Suprapubic skin (tissue), 4 donors: ENCODE data around the gene LENG8.

Experiments
- EP300 ChIP-seq: sonication (generic); formaldehyde crosslinking; IDR thresholded peaks from one replicate; pipeline ENCODE4 v1.6.1; 2017; ENCODE audit warnings: antibody characterized with exemption
- POLR2A ChIP-seq, 2 donors: fragments of 450-650 bp; IDR thresholded peaks; one replicate each; pipeline ENCODE4 v1.6.1; 2017; ENCODE audit warnings: antibody characterized with exemption in 2 of 2, mild to moderate bottlenecking in 2 of 2, moderate library complexity in 2 of 2
- POLR2AphosphoS5 ChIP-seq, 3 donors: sonication (generic); formaldehyde crosslinking; IDR thresholded peaks; one replicate each; pipeline ENCODE4 v1.6.1; 2017; ENCODE audit warnings: antibody characterized with exemption in 3 of 3
- TF ChIP-seq, protein P1 (sequence below), 2 donors: fragments of 200-600 bp in 1 of 2; fragments of 450-650 bp in 1 of 2; sonication (generic) in 1 of 2; IDR thresholded peaks; one replicate each; pipeline ENCODE4 v1.5.1; 2016 to 2019; ENCODE audit warnings: antibody characterized with exemption in 2 of 2, mild to moderate bottlenecking in 1 of 2, moderate library complexity in 1 of 2

DNA sequence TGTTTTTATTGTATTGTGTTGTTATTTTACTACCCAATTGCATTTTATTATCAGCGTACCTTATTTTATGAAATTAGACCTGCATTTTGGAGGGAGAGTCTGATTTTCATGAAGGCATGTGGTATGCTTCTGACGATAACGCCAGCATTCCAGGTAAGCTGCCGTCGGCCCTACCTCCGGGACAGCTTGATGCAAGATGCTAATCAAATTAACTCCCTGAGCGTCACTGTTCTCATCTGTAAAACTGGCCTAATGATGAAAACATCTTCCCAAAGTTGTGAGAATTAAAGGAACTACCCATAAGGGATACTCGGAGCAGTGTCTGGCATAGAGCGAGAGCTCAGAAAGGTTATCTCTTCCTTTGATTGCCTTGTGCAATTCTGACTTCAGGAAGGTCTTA, 40.8 kb downstream of the LENG8 start:
- TF ChIP-seq, protein P1, sequence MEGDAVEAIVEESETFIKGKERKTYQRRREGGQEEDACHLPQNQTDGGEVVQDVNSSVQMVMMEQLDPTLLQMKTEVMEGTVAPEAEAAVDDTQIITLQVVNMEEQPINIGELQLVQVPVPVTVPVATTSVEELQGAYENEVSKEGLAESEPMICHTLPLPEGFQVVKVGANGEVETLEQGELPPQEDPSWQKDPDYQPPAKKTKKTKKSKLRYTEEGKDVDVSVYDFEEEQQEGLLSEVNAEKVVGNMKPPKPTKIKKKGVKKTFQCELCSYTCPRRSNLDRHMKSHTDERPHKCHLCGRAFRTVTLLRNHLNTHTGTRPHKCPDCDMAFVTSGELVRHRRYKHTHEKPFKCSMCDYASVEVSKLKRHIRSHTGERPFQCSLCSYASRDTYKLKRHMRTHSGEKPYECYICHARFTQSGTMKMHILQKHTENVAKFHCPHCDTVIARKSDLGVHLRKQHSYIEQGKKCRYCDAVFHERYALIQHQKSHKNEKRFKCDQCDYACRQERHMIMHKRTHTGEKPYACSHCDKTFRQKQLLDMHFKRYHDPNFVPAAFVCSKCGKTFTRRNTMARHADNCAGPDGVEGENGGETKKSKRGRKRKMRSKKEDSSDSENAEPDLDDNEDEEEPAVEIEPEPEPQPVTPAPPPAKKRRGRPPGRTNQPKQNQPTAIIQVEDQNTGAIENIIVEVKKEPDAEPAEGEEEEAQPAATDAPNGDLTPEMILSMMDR (IDR thresholded peaks at IDR 0.05) = no peak
- TF ChIP-seq POLR2AphosphoS5 (IDR thresholded peaks at IDR 0.05) (no peak), POLR2A (IDR thresholded peaks at IDR 0.05) (no peak), EP300 (no peak)
